Measurements from ENCODE around the gene PAQR4.

PAQR4 gene

DNA sequence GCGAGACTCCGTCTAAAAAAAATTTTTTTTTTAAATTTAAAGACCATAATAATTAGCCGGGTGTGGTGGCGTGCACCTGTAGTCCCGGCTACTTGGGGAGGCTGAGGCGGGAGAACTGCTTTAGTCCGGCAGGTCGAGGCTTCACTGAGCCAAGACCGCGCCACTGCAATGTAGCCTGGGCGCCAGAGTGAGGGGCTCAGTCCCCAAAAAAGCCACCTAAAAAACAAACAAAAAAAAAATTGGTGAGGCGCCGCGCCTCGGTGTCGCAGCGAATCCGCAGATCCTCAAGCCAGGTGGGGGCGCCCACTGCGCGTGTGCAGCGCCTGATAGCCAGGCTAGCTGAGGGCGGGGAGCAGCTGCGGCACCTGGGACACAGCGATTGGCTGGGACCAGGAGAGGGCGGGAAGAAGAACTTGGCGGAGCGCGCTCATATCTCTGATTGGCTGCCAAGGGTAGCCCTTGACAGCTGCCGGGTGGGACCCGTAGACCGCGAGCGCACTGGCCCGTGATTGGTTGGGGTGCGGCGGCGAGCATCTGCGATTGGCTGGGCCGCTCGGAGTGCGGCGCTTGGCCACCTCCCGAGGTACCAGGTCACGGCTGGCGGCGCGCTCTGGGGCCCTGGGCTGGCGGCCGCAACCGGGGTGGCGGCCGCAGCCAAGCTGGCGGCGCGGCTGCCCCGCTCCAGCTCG, 34.6 kb downstream of the PAQR4 start:
- DNase-seq (ENCODE audit: low spot score) (peak; percentile 99), ATAC-seq (ENCODE audit: low read depth) (peak; percentile 96)
- peak overlapping the region; percentile 52 for H3K27ac ChIP-seq (ENCODE audit: poor library complexity, severe bottlenecking)
- H3K27me3 ChIP-seq (ENCODE audit: insufficient read depth, poor library complexity, severe bottlenecking) = no peaks in the 10 kb centered on the region
- TF ChIP-seq, protein P1, sequence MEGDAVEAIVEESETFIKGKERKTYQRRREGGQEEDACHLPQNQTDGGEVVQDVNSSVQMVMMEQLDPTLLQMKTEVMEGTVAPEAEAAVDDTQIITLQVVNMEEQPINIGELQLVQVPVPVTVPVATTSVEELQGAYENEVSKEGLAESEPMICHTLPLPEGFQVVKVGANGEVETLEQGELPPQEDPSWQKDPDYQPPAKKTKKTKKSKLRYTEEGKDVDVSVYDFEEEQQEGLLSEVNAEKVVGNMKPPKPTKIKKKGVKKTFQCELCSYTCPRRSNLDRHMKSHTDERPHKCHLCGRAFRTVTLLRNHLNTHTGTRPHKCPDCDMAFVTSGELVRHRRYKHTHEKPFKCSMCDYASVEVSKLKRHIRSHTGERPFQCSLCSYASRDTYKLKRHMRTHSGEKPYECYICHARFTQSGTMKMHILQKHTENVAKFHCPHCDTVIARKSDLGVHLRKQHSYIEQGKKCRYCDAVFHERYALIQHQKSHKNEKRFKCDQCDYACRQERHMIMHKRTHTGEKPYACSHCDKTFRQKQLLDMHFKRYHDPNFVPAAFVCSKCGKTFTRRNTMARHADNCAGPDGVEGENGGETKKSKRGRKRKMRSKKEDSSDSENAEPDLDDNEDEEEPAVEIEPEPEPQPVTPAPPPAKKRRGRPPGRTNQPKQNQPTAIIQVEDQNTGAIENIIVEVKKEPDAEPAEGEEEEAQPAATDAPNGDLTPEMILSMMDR (IDR thresholded peaks at IDR 0.05; ENCODE audit: poor library complexity, severe bottlenecking) = peak; percentile 95
- no peaks in the 10 kb centered on the region for H3K9me3 ChIP-seq (ENCODE audit: severe bottlenecking)
- H3K4me1 ChIP-seq (ENCODE audit: insufficient read depth, poor library complexity, severe bottlenecking) = no peaks in the 10 kb centered on the region
- H3K36me3 ChIP-seq (ENCODE audit: low read depth) = no peaks in the 10 kb centered on the region
- peak overlapping the region; percentile 48 for H3K4me3 ChIP-seq (ENCODE audit: severe bottlenecking)

DNA sequence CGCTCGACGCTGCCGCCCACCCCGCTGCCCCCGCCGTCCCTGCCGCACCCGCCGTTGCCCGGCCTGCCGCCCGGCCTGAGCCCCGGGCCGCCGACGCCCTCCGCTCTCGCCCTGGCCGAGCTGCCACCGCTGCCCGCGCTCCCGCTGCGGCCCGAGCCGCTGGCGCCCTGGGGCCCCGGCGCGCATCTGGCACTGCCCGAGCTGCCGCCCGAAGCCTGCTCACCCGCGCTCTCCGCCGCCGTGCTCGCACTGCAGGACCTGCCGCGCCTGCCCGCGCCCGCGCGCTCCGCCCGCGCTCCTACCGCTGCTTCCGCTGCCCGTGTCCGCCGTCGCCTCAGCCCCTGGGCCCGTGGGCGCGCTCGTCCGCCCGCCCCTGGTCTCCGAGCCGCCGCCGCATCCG, 35.2 kb downstream of the PAQR4 start:
- Histone ChIP-seq H3K27ac (ENCODE audit: poor library complexity, severe bottlenecking) (peak overlapping the region; percentile 52), H3K4me3 (ENCODE audit: severe bottlenecking) (peak overlapping the region; percentile 48), H3K9me3 (ENCODE audit: severe bottlenecking) (no peaks in the 10 kb centered on the region), H3K4me1 (ENCODE audit: insufficient read depth, poor library complexity, severe bottlenecking) (peaks cover 3% of the 10 kb centered on the region), H3K36me3 (ENCODE audit: low read depth) (no peaks in the 10 kb centered on the region), H3K27me3 (ENCODE audit: insufficient read depth, poor library complexity, severe bottlenecking) (no peaks in the 10 kb centered on the region)
- DNase-seq (ENCODE audit: low spot score) (no peak), ATAC-seq (ENCODE audit: low read depth) (no peak)
- TF ChIP-seq, protein P1 (IDR thresholded peaks at IDR 0.05; ENCODE audit: poor library complexity, severe bottlenecking) = no peak

DNA sequence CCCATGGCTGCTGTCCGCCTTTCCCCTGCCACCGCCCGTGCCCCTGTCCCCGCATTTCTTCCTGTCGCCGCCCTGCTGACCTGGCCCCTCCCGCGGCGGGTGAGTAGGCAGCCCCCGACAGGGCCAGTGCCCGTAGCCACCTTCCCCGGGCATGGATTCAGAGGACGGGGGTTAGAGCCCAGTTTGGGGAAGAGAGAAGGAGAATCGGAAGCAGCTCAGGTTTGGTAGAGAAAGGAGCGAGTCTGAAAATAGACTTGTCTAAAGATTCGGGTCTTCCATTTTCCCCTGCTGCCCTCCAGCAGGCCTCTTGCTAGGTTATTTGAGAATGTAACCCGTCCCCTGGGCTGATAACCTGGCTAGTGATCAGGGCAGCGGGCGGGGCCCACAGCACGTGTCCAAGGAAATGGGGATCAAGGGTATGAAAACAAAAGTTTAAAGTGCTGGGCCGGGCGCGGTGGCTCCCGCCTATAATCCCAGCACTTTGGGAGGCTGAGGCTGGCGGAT, 35.7 kb downstream of the PAQR4 start:
- no peak for ATAC-seq (ENCODE audit: low read depth)
- Histone ChIP-seq H3K27me3 (ENCODE audit: insufficient read depth, poor library complexity, severe bottlenecking) (no peaks in the 10 kb centered on the region), H3K4me1 (ENCODE audit: insufficient read depth, poor library complexity, severe bottlenecking) (peaks cover 8% of the 10 kb centered on the region), H3K4me3 (ENCODE audit: severe bottlenecking) (peak overlapping the region; percentile 31), H3K9me3 (ENCODE audit: severe bottlenecking) (no peaks in the 10 kb centered on the region), H3K27ac (ENCODE audit: poor library complexity, severe bottlenecking) (peak overlapping the region; percentile 52), H3K36me3 (ENCODE audit: low read depth) (no peaks in the 10 kb centered on the region)
- TF ChIP-seq, protein P1 (IDR thresholded peaks at IDR 0.05; ENCODE audit: poor library complexity, severe bottlenecking) = no peak
- no peak for DNase-seq (ENCODE audit: low spot score)

- Histone ChIP-seq H3K27ac (ENCODE audit: poor library complexity, severe bottlenecking) (no peak overlapping the region), H3K27me3 (ENCODE audit: insufficient read depth, poor library complexity, severe bottlenecking) (no peaks in the 10 kb centered on the region), H3K36me3 (ENCODE audit: low read depth) (no peaks in the 10 kb centered on the region), H3K4me3 (ENCODE audit: severe bottlenecking) (no peak overlapping the region), H3K9me3 (ENCODE audit: severe bottlenecking) (no peaks in the 10 kb centered on the region), H3K4me1 (ENCODE audit: insufficient read depth, poor library complexity, severe bottlenecking) (peaks cover 13% of the 10 kb centered on the region)
- ATAC-seq (ENCODE audit: low read depth) (no peak), DNase-seq (ENCODE audit: low spot score) (no peak)
- TF ChIP-seq, protein P1 (IDR thresholded peaks at IDR 0.05; ENCODE audit: poor library complexity, severe bottlenecking) = no peak
Measured at GRCh38 chr16:3007059-3007956, 38.2 kb downstream of the PAQR4 start.
